HG02840 (cell line): ENCODE data around the gene C1orf167.

ENCODE experiments used
- ATAC-seq: cut with Tn5 transposase; IDR thresholded peaks from one replicate; pipeline ENCODE4 v1.9.1; 2021; ENCODE audit warnings: mild to moderate bottlenecking, moderate library complexity, moderate number of reproducible peaks; ENCODE audit not compliant: unreplicated experiment, low FRiP score

C1orf167 gene

GRCh38 chr1:11736746-11737639 lies 25.0 kb upstream of the C1orf167 start:
- ATAC-seq, result no peak

- no peak for ATAC-seq
Measured at GRCh38 chr1:11738096-11738495, 23.9 kb upstream of the C1orf167 start.

- ATAC-seq, result no peak
Measured at GRCh38 chr1:11738783-11739182, 23.2 kb upstream of the C1orf167 start.

- no peak for ATAC-seq
Measured at GRCh38 chr1:11740258-11741192, 21.5 kb upstream of the C1orf167 start.

- no peak for ATAC-seq
Measured at GRCh38 chr1:11741482-11741881, 20.5 kb upstream of the C1orf167 start.

- no peak for ATAC-seq
Measured at GRCh38 chr1:11741919-11742558, 20.0 kb upstream of the C1orf167 start.

GRCh38 chr1:11744287-11744686 lies 17.7 kb upstream of the C1orf167 start:
- ATAC-seq, result no peak

- ATAC-seq, result no peak
Measured at GRCh38 chr1:11746092-11746491, 15.9 kb upstream of the C1orf167 start.

- no peak for ATAC-seq
Measured at GRCh38 chr1:11746795-11747487, 15.1 kb upstream of the C1orf167 start.

- no peak for ATAC-seq
Measured at GRCh38 chr1:11748294-11749202, 13.4 kb upstream of the C1orf167 start.

GRCh38 chr1:11749203-11749689 lies 12.7 kb upstream of the C1orf167 start:
- no peak for ATAC-seq

GRCh38 chr1:11749996-11750395 lies 12.0 kb upstream of the C1orf167 start:
- no peak for ATAC-seq

GRCh38 chr1:11751087-11751486 lies 10.9 kb upstream of the C1orf167 start:
- no peak for ATAC-seq

- ATAC-seq, result no peak
Measured at GRCh38 chr1:11752359-11753088, 9.5 kb upstream of the C1orf167 start.

- no peak for ATAC-seq
Measured at GRCh38 chr1:11753555-11754208, 8.3 kb upstream of the C1orf167 start.

- no peak for ATAC-seq
Measured at GRCh38 chr1:11757047-11757446, 4.9 kb upstream of the C1orf167 start.

- no peak for ATAC-seq
Measured at GRCh38 chr1:11759791-11760190, 2.2 kb upstream of the C1orf167 start.

- ATAC-seq, result no peak
Measured at GRCh38 chr1:11761285-11761684, 708 bp upstream of the C1orf167 start.
